D721Med (cell line): Measurements from ENCODE around the gene GCK.

Experiments
- DNase-seq: peaks from one replicate; pipeline ENCODE4 v3.0.0; 2011; ENCODE audit warnings: low spot score; ENCODE audit not compliant: insufficient read length
- FAIRE-seq: peaks from 2 replicates; lab custom pipeline; 2011; peaks lifted over from hg19 to GRCh38; lab: Jason Lieb, UNC
- TF ChIP-seq, protein P1 (sequence below): IDR thresholded peaks from 2 replicates; pipeline ENCODE4 v1.5.1; 2012; ENCODE audit warnings: mild to moderate bottlenecking, control low read depth; ENCODE audit not compliant: insufficient read depth; ENCODE audit errors: missing control alignments

GCK gene

DNA sequence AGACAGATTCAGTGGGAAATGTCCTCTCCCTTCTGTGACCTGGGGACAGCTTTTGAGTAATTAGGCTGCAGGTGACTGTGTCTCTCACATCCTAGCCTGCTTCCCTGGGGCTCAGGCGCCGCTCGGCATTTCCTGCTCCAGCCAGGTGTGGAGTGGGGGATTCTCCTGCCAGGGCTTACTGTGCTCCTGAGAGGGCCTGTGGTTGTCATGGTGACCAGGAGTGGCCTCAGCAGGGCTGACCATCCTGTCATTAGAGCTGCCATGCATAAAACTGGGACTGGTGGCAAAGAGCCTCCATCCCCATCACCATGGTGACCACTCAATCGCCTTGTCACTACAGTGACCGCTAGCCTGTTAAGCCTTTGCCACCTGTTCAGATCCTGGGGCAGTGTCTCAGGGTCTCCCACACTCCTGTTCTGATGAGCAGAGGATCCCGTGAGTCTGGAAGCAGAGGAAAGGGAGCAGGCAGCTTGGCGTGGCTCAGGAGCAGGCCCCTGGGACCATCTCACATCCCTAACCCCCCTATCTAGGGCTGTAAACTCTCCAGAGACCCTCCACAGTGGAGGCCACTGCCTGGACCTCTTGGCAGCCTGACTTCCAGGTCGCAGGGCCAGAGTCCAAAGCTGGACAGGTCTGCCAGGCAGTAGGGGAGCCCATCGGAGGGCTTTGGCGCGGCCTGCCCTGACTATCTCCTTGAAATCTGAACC, at the start of gene GCK:
GCK (minus strand) TSS at position 154 of the 707 bp plus-strand sequence. CDS start 486 bp downstream, outside the sequence.
- TF ChIP-seq, protein P1, sequence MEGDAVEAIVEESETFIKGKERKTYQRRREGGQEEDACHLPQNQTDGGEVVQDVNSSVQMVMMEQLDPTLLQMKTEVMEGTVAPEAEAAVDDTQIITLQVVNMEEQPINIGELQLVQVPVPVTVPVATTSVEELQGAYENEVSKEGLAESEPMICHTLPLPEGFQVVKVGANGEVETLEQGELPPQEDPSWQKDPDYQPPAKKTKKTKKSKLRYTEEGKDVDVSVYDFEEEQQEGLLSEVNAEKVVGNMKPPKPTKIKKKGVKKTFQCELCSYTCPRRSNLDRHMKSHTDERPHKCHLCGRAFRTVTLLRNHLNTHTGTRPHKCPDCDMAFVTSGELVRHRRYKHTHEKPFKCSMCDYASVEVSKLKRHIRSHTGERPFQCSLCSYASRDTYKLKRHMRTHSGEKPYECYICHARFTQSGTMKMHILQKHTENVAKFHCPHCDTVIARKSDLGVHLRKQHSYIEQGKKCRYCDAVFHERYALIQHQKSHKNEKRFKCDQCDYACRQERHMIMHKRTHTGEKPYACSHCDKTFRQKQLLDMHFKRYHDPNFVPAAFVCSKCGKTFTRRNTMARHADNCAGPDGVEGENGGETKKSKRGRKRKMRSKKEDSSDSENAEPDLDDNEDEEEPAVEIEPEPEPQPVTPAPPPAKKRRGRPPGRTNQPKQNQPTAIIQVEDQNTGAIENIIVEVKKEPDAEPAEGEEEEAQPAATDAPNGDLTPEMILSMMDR, result no peak
- no peak for FAIRE-seq
- no peak for DNase-seq

GRCh38 chr7:44238116-44238695, 49.0 kb upstream of the GCK start:
- TF ChIP-seq, protein P1, result no peak
- FAIRE-seq (no peak), DNase-seq (no peak)

- no peak for FAIRE-seq
- TF ChIP-seq, protein P1, result no peak
- no peak for DNase-seq
Measured at GRCh38 chr7:44237696-44238095, 48.5 kb upstream of the GCK start.

DNA sequence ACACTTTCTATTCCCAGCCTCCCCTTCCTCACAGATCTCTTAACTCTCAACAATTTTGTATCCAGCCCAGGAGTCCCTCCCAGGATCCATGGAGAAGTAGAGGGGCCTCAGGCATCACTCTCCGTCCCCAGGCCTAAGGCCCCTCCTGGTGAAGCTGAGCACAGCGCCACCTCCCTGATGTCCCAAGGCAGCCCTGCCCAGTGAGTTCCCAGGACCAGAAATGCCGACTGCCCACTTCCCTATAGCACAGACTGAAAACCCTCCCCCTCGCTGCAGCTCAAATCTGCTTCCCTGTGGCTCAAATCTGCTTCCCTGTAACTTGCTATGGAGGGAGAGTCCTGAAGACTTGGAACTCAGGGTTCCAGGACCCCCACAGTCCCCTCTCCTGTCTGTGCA, 47.1 kb upstream of the GCK start:
- DNase-seq (no peak), FAIRE-seq (no peak)
- TF ChIP-seq, protein P1, result no peak

GRCh38 chr7:44235582-44236332, 46.5 kb upstream of the GCK start:
- DNase-seq (peak; percentile 70), FAIRE-seq (no peak)
- TF ChIP-seq, protein P1, result no peak

GRCh38 chr7:44235066-44235465, 45.8 kb upstream of the GCK start:
- DNase-seq (no peak), FAIRE-seq (no peak)
- TF ChIP-seq, protein P1, result no peak
